Neural cell (in vitro differentiated cells): Measurements from ENCODE around the gene ACTR6.

Experiments used
- EP300 ChIP-seq: fragments of 450-650 bp; conservative IDR thresholded peaks from 2 replicates; pipeline ENCODE4 v1.6.1; 2014; ENCODE audit warnings: antibody characterized with exemption, mild to moderate bottlenecking, moderate library complexity; ENCODE audit not compliant: poor library complexity, severe bottlenecking
- MXI1 ChIP-seq: fragments of 450-650 bp; conservative IDR thresholded peaks from 2 replicates; pipeline ENCODE4 v1.6.1; 2014; ENCODE audit warnings: antibody characterized with exemption, mild to moderate bottlenecking; ENCODE audit not compliant: poor library complexity, severe bottlenecking
- POLR2AphosphoS5 ChIP-seq: IDR thresholded peaks from 2 replicates; pipeline ENCODE4 v1.6.1; 2012
- RAD21 ChIP-seq: fragments of 450-650 bp; conservative IDR thresholded peaks from 2 replicates; pipeline ENCODE4 v1.6.1; 2014; ENCODE audit warnings: antibody characterized with exemption, mild to moderate bottlenecking, moderate library complexity
- SMC3 ChIP-seq: fragments of 450-650 bp; conservative IDR thresholded peaks from 2 replicates; pipeline ENCODE4 v1.6.1; 2014; ENCODE audit warnings: antibody characterized with exemption, mild to moderate bottlenecking, moderate library complexity; ENCODE audit not compliant: poor library complexity
- TF ChIP-seq, protein P1 (sequence below): fragments of 450-650 bp; IDR thresholded peaks from 2 replicates; pipeline ENCODE4 v1.5.1; 2014; ENCODE audit warnings: antibody characterized with exemption, mild to moderate bottlenecking, moderate library complexity; ENCODE audit not compliant: poor library complexity, severe bottlenecking

DNA sequence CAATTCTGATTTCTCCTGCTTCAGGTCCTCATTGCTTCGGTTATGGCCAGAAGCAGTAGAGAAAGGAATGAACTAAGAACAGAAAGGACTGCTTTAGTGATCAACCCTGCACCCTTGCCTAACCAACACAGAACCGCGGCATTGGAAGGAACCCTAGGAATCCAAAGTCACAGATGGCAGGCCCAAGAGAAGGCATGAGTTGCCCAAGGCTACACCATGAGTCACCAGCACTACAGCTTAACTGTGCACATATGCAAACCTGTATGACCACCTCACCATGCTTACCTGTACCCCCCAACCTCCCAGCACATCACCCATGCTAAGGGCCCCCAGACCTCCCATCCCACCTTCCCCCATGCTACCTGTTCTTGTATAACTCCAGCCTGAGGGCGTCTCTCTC lies 32.1 kb upstream of the ACTR6 start:
- no peak for TF ChIP-seq SMC3
- TF ChIP-seq RAD21: no peak
- TF ChIP-seq, protein P1, sequence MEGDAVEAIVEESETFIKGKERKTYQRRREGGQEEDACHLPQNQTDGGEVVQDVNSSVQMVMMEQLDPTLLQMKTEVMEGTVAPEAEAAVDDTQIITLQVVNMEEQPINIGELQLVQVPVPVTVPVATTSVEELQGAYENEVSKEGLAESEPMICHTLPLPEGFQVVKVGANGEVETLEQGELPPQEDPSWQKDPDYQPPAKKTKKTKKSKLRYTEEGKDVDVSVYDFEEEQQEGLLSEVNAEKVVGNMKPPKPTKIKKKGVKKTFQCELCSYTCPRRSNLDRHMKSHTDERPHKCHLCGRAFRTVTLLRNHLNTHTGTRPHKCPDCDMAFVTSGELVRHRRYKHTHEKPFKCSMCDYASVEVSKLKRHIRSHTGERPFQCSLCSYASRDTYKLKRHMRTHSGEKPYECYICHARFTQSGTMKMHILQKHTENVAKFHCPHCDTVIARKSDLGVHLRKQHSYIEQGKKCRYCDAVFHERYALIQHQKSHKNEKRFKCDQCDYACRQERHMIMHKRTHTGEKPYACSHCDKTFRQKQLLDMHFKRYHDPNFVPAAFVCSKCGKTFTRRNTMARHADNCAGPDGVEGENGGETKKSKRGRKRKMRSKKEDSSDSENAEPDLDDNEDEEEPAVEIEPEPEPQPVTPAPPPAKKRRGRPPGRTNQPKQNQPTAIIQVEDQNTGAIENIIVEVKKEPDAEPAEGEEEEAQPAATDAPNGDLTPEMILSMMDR: no peak
- no peak for TF ChIP-seq MXI1
- TF ChIP-seq POLR2AphosphoS5: no peak
- no peak for TF ChIP-seq EP300
